Hepatic stellate cell (primary cell): ENCODE results near the gene SV2B.

Experiments
- DNase-seq: peaks from one replicate; pipeline ENCODE4 v3.0.0; 2011; ENCODE audit warnings: low spot score

SV2B gene

DNA sequence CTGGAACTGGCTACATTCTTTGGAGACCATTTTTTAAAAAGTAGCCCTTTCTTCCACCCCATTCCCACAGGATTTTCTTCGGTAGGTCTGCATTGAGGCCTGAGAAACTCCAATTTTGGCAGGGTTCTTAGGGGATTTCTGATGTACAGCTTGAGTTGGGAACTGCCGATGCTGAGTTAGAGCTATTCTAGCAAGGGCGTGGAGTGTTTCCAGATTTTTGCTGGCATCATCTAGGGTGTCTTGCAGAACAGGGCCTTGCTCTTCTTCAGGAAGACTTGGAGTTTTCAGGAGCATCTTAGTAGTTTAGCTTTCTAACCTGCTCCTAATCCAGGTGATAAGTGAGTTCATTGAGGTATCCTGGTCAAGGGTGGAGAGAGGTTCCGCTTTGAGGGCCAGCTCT, 41.0 kb downstream of the SV2B start:
- no peak for DNase-seq

DNA sequence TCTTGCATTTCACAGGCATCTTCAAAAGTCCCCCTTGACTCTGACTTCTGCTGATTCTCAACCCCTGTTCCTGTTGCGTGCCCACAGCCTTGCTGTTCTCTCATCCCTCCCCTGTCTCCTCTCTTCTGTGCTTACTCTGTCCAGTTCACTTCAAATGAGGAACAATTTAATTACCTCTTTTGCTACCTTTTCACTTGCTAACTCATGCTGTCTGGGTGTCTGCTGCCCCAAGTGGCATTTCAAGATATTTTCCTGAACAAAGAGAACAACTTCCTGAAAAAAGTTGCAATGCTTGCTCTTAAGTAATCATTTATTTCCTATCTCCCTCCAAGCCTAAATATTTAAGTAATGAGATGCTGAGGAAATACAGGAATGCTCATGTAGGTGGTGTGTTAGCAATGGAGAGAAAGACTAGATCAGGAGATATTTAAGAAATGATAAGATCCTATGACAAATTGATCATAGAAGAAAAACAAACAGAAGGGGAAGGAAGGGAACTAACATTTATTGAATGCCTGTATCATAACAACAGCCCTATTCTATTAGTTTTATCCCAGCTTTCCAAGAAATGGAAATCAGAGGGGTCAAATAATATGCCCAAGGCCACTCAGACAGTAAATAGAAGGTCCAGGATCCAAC, 42.2 kb downstream of the SV2B start:
- no peak for DNase-seq

DNA sequence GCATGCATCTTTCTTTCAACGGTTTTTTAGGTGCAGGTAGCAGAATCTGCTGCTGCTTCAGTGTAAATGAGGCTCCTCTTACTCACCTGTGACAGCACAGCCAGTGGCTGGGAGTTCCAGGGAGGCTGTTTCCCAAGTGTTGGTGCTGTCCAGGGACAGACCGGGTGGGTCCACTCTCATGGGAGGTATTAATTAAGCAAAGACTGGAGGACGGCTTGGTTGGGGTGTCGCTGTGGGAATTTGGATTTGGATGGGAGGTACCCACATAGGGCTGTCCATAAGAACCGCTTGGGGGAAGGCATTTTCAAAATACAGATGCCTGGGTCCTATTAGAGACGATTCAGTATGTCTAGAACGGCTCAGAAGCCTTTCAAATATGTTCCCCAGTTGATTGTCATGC, 42.9 kb downstream of the SV2B start:
- no peak for DNase-seq

DNA sequence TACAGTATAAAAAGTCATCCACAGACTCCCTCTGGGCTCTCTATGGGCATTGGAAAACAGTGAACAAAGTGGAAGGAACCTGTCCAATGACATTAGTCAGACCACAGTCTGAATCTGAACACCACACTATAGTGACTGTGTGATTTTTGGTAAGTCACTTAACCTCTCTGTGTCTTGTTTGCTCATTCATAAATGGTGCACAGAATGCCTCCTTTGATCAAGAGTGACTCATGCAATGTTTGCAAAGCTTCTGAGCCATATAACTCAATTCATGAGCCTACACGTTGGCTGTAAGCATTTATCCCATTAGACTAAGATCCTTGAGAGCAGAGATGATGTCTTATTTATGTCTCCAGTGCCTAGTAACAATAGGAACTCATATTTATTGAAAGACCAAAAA, 46.7 kb downstream of the SV2B start:
- DNase-seq, result no peak

DNA sequence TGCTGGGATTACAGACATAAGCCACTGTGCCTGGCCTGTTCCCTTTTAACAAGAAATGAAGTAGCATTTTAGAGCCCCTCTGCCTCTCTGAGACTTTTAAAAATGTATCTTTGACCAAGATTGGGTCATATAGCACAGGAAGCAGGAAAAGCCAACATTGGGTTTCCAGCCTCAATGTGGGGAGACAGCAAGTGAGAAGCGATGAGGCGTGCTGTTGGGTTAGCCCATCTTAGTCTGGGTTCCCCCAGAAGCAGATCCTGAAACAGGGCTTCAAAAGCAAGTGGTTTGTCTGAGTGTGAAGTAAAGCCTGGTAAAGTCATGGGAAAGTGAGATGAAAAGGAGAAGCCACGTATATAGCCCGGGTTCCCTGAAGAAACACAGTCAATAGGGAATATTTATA, 48.2 kb downstream of the SV2B start:
- no peak for DNase-seq

DNA sequence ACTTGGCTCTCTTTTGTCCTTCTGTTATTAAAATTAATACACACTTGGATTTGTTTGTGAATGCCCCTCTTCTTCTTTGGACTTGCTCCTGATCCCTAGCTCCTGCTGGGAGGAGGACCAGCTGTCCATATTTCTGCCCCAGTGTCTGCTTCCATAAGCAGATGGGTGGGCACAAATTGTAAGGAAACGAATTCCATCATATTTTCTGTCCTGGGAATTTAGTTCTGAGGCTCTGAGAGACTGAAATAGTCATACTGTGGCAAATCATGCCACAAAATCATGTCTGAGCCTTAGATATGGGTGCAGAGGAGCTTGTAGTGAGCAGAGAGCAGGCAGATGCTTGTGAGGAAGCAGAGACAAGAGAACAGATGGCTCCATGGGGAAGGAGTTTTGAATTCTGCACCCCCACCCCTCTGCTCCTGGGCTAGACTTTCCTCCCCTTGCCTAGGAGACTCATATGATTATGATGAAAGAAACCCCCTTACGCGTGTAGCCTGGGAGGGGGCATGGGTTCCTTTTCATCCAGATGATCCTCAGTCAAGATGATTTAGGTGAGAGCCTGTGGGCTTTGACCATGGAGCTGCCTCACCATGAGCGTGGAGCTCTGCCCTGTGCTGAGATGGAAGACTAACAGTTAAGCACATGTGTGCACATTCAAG, 50.6 kb downstream of the SV2B start:
- no peak for DNase-seq

DNA sequence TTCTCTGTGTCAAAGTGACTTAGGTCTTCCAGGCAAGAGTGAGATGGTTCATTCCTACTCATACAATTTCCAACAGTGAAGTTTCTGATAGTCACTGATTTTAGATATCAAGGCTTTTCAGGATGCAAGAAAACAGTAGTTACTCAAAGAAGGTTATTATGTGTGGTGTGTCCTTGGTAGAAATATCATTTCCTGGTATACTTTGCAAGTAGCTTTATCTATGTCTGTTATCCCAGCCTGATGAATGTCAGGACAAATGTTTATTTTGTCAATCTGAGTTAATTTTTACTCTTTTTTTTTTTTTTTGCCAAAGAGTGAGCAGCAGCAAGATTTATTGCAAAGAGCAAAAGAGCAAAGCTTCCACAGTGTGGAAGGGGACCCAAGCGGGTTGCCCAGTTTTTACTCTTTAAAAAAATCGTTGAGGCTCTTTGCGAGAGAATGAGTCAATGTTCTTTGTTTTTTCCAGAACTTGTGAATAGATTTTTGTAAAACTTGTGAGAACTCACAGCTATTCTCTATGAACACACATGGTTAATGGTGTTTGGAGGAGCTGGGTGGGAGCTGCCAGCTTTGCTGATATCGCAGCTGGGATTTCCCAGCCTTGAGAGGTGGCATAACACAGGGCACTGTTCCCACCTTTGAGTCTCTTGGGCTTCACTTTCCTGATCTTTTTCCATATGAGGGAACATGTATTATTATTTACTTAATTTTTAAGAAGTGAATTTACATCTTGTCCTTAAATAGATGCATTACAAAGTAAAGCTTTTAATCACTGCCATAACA, 51.9 kb downstream of the SV2B start:
- no peak for DNase-seq

DNA sequence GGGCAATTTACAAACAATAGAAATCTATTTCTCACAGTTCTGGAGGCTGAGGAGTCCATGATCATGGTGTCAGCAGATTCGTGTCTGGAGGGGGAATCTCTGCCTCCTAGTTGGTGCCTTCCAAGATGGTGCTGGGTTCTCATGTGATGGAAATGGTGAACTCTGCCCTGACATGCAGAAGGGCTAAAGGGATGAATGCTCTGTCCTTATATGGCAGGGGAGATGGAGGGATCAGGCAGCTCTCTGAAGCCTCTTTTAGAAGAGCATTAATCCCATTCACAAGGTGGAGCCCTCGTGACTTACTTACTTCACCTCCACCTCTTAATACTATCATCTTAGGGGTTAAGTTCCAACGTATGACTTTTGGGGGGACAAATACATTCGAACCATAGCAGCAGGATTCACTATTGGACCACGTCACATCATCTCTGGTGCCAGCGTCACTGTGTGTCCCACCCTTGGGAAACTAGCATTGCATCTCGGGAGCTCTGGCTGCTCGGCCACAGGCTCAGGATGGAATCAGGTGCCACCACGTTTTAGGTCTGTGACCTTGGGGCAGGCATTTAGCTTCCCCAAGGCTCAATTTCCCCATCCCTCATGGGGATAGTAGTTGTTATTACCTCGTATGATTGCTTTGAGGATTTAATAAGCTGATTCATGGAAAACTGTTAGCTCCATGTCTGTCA, 53.0 kb downstream of the SV2B start:
- no peak for DNase-seq

DNA sequence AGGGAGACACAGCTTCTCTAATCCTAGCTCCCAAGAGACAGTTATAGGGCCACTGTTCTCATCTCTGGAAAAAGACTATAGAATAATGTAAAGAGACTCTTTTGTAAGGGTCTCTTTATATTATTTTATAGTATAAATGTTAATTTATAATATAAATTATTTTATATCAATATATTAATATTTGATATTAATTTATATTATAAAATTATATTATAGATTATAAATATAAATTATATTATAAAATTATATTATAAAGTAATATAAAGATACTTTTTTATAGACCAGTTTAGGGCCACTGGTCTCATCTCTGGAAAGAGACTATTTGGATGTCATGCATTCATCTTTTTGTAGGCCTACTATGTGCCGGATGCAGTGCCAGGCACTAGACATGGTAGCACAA, 53.9 kb downstream of the SV2B start:
- DNase-seq, result no peak

DNA sequence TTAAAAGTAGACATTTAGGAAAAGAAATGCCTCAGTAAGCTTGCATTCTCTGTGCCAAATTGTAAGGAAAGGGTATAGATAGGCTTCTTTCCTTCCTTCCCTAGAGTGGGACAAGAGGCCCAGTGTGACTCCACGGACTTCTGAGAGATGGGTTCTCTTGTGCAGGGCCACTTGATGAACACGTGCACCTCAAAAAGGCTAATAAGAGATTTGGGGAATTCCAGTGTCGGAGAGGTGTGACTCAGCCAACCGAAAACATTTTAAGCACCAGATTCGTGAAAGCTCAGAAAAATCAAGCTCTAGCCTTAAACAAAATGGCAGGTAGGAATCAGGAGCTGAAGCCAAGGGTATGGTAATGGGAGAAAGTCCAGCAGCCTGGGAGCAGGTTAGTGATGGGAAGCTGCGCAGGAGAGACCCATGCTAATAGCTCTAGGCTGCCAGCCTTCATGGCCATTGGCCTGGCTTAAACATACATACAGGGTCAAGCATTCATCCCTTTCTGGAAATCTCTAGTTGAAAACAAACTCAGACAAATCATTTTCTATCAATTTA, 56.2 kb downstream of the SV2B start:
- no peak for DNase-seq

DNA sequence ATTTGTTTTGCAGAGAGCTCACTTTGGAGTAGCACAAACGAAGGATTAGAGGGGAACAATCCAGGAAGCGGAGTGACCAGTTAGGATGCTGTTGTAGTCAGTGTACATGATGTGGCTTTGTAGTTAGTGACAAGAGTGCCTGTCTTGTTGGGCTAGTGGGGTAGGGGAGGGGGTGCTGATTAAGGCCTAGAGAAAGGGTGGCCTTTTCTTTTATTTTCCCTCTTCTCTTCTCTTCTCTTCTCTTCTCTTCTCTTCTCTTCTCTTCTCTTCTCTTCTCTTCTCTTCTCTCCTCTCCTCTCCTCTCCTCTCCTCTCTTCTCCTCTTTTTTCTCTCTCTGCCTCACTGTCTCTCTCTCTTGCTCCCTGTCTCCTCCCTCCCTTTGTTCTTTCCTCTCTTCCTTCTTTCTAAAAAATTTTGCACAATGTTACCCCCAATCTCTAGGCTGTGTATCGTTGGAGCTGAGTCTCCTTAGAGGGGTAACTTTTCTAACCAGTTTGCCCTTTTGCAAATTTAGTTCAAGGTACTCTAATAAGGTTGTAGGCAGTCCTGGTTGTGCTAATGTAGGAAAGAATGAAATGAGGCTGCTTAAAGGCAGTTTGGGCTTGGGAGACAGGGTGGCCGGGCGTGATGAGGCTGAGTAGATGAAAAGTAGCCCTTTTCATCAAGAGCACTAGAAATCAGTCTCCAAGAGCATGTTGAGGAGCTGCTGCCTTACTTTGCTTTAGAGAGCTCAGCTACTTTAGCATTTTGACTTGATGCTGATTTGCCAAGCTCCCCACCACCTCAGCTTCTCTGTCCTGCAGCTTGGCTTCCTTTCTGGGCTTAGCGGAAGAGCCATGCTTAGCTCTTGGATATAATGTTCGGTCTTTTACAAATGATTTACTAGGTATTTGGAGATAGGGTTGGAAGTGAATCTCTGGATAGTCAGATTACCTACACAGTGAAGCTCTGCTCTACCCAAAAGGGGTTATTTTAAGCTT, 58.6 kb downstream of the SV2B start:
- DNase-seq, result no peak

DNA sequence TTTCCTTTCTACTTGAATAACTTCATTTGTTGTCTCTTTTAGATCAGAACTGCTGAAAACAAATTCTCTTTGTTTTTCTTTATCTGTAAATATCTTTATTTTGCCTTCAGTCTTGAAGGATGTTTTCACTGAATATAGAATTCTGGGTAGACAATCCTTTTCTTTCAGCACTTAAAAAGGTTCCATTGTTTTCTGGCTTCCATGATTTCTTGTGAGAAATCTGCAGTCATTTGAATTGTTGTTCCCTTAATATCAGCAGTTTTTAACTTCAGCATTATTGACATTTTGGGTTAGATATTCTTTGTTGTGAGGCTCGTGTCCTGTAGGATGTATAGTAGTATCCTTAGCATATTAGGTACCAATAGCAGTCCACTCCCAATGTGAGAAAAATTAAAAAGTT, 65.8 kb downstream of the SV2B start:
- no peak for DNase-seq

DNA sequence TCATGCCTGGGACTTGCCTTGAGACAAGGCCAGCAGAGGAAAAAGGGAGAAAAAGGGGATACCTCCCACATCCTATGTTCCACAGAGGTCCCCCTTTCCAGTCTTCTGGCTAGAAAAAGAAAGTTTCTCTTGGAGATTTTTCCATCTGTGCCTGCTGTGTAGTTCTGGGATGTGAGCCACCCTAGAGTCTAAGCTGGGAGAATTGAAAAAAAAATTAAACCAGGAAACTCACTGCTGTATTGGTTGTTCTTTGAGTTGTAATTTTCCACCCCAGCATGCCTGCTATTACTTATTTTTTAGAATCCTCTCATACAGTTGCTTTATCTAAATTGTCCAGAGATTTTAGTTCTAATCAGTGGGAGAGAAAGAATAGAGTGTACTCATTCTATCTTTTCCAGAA, 68.4 kb downstream of the SV2B start:
- no peak for DNase-seq

DNA sequence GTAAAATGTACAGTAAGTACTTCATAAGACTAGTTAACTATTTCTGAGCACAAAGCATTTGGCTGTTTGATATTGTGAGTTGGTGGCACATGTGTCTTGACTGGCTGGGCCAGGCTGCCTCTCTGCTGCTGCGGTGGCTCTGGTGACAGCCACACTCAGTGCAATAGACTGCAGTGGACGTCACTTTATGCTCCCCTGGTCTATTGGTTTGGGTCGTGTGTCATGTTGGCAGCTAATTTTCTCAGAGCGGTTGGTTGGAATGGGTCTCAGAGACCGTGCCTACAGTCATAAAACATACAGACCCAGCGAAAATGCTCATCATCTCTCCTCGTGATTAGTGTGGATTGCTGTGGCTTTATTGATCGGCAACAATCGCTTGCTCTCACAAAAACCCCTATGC, 71.3 kb downstream of the SV2B start:
- DNase-seq, result no peak

DNA sequence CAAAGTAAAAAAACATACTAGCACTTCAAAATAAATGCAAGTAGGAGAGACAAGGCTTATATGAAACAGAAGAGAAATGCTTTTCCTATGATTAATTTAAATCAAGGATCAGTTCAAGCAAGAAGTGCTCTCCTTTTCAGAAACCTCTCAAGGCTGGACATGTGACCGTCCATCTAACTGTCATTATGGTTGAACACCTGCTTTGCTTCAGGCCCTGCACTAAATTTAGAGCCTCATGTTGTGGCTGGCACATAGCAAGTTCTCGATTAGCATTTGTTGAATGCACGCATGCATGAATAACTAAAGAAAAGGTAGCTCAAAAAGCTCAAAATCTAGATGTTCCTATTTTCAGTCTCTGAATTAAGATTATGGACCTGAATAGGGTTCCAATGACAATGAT, 82.0 kb downstream of the SV2B start:
- no peak for DNase-seq

DNA sequence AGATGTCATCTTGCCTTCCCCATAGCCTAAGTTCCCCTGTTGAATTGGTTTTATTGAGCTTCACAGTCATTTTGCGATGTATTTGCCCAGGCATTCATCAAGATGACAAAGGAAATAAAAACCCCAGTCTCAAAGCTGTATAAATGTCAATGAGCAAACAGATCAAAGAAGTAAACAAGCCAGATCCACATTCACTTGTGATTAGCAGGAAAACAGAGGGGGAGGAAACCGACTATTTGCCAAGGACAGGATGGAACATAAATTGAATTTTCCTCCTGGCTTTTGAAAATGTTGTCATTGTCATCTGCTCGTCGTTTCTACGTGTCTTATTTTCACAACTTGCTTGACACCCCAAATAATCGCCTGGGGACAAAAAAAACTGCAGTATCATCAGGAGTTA, 83.5 kb downstream of the SV2B start:
- no peak for DNase-seq

DNA sequence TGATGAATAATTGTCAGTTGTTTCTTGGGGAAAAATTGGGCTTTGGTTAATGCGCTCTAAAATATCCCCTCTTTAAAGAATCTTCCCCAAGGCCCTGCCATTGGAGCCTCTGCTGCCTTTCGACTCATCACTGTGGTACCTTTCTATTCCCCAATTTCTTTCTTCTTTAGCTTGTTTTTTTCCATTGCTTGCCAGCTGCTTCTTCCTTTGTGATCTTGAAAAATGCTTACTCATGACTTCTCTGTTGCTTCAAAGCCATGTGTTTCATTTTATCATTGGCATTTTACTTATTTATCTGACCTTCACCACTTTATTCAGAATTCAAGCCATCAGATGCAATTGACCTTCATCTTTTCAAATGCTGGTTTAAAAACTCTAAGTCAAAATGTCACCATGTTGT, 84.4 kb downstream of the SV2B start:
- no peak for DNase-seq

DNA sequence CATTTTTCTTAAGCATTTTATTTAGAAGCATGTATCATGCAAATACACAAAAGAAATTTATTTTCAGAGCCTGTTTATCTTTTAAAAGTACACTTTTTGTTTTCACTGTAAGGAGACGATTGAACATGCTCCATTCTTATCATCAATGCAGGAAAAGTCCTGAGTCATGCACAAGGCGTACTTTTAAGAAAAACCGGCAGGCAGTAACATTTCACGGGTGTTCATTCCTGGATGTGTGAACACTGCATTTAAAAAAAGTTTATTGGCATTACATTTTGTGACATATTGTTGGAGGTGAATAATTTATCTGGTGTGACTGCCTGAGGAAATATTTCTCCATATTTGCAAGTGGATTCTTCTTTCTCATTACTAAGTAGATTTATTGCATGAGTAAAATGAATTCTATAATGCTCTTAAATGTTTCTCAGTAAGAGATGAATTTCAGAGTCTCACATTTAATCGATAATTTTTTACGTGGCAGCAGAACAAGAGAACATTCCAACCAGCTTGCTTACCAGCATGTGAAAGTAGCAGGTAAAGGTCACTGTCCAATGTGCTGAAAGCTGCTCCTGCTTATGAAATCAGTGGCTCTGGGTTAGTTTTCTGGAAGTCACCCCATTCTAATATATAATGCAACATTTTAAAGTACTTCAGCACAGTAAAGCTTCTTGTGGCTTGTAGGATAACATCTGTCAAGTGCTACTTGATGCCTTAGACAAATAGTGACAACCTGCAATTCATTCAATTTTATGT, 87.0 kb downstream of the SV2B start:
- DNase-seq, result no peak

DNA sequence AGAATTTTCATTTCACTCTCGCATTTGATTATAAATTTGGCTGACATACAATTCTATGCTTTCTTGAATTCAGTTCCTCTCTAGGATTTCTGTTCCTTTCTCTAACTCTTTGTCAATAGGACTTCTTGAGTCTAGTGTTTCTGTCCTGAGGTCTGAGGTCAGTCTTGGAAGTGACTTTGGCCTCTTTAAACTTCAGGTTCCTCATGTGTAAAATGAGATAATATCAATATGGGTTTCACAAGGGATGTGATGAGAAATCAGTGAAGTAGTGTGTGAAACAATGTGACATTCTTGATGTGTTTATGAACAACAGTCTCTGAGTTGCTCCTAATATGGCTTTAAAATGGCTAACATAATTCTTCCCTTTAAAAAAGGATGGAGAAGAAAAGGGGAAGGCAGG, 92.2 kb downstream of the SV2B start:
- no peak for DNase-seq

DNA sequence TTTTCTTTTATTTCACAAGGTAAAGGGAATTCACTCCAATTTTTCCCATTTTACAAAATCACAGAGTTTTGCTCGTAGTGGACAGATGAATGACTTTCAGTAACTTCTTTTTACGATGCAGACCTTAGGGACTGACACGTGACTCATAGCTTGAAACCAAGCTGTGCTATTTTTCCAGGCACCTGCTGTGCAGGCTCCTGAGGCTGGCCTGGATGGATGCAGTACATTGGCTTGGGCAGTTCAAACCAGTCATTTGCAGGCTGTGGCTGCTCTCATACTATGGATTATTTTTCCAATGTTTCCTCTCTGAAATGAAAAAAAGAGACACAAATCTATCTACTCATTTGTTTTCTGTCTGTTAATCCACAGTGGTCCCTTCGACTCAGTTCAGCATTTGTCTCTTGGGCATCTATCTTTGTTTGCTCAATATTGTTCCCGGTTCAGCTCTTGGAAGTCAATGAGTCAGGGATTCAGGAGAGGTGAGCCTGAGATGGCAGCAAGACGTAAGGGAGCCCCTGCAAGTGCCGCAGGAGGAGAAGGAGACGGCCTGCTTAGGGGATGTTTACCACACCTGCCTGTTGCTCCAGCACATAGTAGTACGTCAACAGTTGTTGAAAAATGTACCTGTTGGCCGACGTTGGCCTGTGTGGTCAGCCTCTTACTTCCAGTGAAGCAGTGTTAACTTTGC, 92.8 kb downstream of the SV2B start:
- no peak for DNase-seq
